Neuronal stem cell (in vitro differentiated cells): ENCODE data around the gene METRNL. TPM values are rescaled to one million over a fixed set of nuclear protein-coding genes. Genes with fewer than 3 reads are reported as not detected.
A peak's percentile ranks its signal among the peaks of the same experiment; 100 is the strongest.
"Not testable (repeated sequence)": the region's sequence is repeated elsewhere in the genome, so short reads cannot be mapped to it uniquely, and the experiment has no call there.

ENCODE experiments used
- DNase-seq: peaks from one replicate; pipeline ENCODE4 v3.0.0-alpha.2; 2013; ENCODE audit warnings: low spot score
- H2AFZ ChIP-seq: one replicate; pipeline ENCODE4 v1.6.1; 2013; ENCODE audit warnings: mild to moderate bottlenecking, low read length, inconsistent platforms
- H2AK5ac ChIP-seq: 2 replicates; pipeline ENCODE4 v1.6.1; 2013; ENCODE audit warnings: low read depth, mild to moderate bottlenecking, inconsistent platforms, low read length, moderate library complexity, mixed read lengths
- H2BK120ac ChIP-seq: 2 replicates; pipeline ENCODE4 v1.6.1; 2013; ENCODE audit warnings: low read depth, mild to moderate bottlenecking, inconsistent platforms, low read length, moderate library complexity, mixed read lengths
- H2BK12ac ChIP-seq: one replicate; pipeline ENCODE4 v1.6.1; 2013; ENCODE audit warnings: low read length, inconsistent platforms
- H2BK15ac ChIP-seq: 2 replicates; pipeline ENCODE4 v1.6.1; 2013; ENCODE audit warnings: mild to moderate bottlenecking, low read length, inconsistent platforms, mixed read lengths
- H2BK5ac ChIP-seq: one replicate; pipeline ENCODE4 v1.6.1; 2013; ENCODE audit warnings: inconsistent platforms, mild to moderate bottlenecking, low read length, moderate library complexity
- H3K14ac ChIP-seq: one replicate; pipeline ENCODE4 v1.6.1; 2013; ENCODE audit warnings: low read length, inconsistent platforms
- H3K18ac ChIP-seq: 2 replicates; pipeline ENCODE4 v1.6.1; 2013; ENCODE audit warnings: low read length, inconsistent platforms
- H3K23ac ChIP-seq: 2 replicates; pipeline ENCODE4 v1.6.1; 2013; ENCODE audit warnings: low read depth, mild to moderate bottlenecking, mixed read lengths, low read length, inconsistent platforms; ENCODE audit not compliant: poor library complexity
- H3K27ac ChIP-seq: replicated peaks from 3 replicates; pipeline ENCODE4 v1.5.1; 2013; ENCODE audit warnings: low read length, inconsistent platforms
- H3K27me3 ChIP-seq, 3 experiments: 2 replicates each; pipeline ENCODE4 v1.6.1; 2013; ENCODE audit warnings: low read length in 3 of 3, mild to moderate bottlenecking in 2 of 3, inconsistent platforms in 1 of 3, low read depth in 1 of 3, mixed read lengths in 1 of 3, moderate library complexity in 1 of 3; ENCODE audit not compliant: control insufficient read depth in 3 of 3, insufficient read depth in 3 of 3
- H3K36me3 ChIP-seq, 2 donors: replicated peaks in 1 of 2; 2 replicates each; pipeline ENCODE4 v1.6.1; 2013; ENCODE audit warnings: low read length in 2 of 2; ENCODE audit not compliant: control insufficient read depth in 2 of 2, insufficient read depth in 2 of 2
- H3K4ac ChIP-seq: 2 replicates; pipeline ENCODE4 v1.6.1; 2013; ENCODE audit warnings: inconsistent platforms, mild to moderate bottlenecking, low read length, moderate library complexity
- H3K4me1 ChIP-seq, 2 donors: 1 replicate in 1 of 2; 2 replicates in 1 of 2; pipeline ENCODE4 v1.6.1; 2013; ENCODE audit warnings: low read length in 2 of 2, low read depth in 1 of 2; ENCODE audit not compliant: control insufficient read depth in 2 of 2, insufficient read depth in 1 of 2
- H3K4me2 ChIP-seq: one replicate; pipeline ENCODE4 v1.6.1; 2013; ENCODE audit warnings: mild to moderate bottlenecking, low read length, inconsistent platforms; ENCODE audit not compliant: insufficient read depth, poor library complexity, severe bottlenecking
- H3K4me3 ChIP-seq, 2 donors: 2 replicates each; pipeline ENCODE4 v1.5.1; 2013; ENCODE audit warnings: low read length in 2 of 2, mild to moderate bottlenecking in 2 of 2, inconsistent platforms in 1 of 2, moderate library complexity in 1 of 2
- H3K79me1 ChIP-seq: one replicate; pipeline ENCODE4 v1.6.1; 2013; ENCODE audit warnings: low read depth, mild to moderate bottlenecking, inconsistent platforms, low read length, moderate library complexity
- H3K9ac ChIP-seq: one replicate; pipeline ENCODE4 v1.6.1; 2013; ENCODE audit warnings: mild to moderate bottlenecking, low read depth, low read length, inconsistent platforms; ENCODE audit not compliant: poor library complexity
- H3K9me3 ChIP-seq, 2 donors: replicated peaks in 1 of 2; 2 replicates each; pipeline versions ENCODE3 to v1.6.1; 2013; ENCODE audit warnings: low read length in 2 of 2, mild to moderate bottlenecking in 2 of 2, inconsistent platforms in 1 of 2, low read depth in 1 of 2, mixed read lengths in 1 of 2, moderate library complexity in 1 of 2; ENCODE audit not compliant: control insufficient read depth in 2 of 2, insufficient read depth in 1 of 2
- H4K8ac ChIP-seq: one replicate; pipeline ENCODE4 v1.6.1; 2013; ENCODE audit warnings: low read depth, mild to moderate bottlenecking, inconsistent platforms, low read length, moderate library complexity
- H4K91ac ChIP-seq: one replicate; pipeline ENCODE4 v1.6.1; 2013; ENCODE audit warnings: low read length, low read depth, mild to moderate bottlenecking, inconsistent platforms; ENCODE audit not compliant: poor library complexity
- WGBS, 2 donors: extraction: QIAGEN DNeasy Blood & Tissue Kit; methylation state at CpG; one replicate each; pipeline ENCODE4 v1.1.7; 2013; ENCODE audit warnings: missing lambda C conversion rate in 2 of 2, mixed read lengths in 1 of 2; ENCODE audit not compliant: insufficient read length in 2 of 2, insufficient replicate concordance in 1 of 2; ENCODE audit errors: extremely low coverage in 2 of 2; 5-methylcytosine and 5-hydroxymethylcytosine counted together
- polyA plus RNA-seq, 2 experiments: library from polyadenylated mRNA; stranded (reverse); fragments of 200-250 nt; gene quantifications; one replicate each; pipeline ENCODE4 v1.2.3, GENCODE V29; 2013

METRNL gene
- 12.8 TPM for polyA plus RNA-seq (2013, experiment 1 of 2)
- polyA plus RNA-seq (2013, experiment 2 of 2), result 14.7 TPM

GRCh38 chr17:83079352-83079747 is at the start of gene METRNL:
METRNL (plus strand) TSS chr17:83079609; CDS start chr17:83079816, 207 bp downstream.
- peak within 1 kb of the TSS; percentile 10 for H2BK12ac ChIP-seq
- peaks cover 0 to 3% of the 10 kb centered on the region in 2 donors for H3K9me3 ChIP-seq
- H2AFZ ChIP-seq, result peak within 1 kb of the TSS; percentile 92
- H3K23ac ChIP-seq, result peak within 1 kb of the TSS; percentile 10
- H3K18ac ChIP-seq, result peak within 1 kb of the TSS; percentile 93
- peak within 1 kb of the TSS; percentile 81 for H2AK5ac ChIP-seq
- peak within 1 kb of the TSS; percentile 85 for H2BK15ac ChIP-seq
- peak within 1 kb of the TSS; percentile 60 for H3K9ac ChIP-seq
- H3K27me3 ChIP-seq, result peaks cover 13 to 45% (median 41%) of the 10 kb centered on the region in 3 experiments
- no peak within 1 kb of the TSS for H2BK120ac ChIP-seq
- H3K79me1 ChIP-seq, result peaks cover 14% of the 10 kb centered on the region
- H3K4ac ChIP-seq, result no peak within 1 kb of the TSS
- H4K91ac ChIP-seq, result no peak within 1 kb of the TSS
- H3K27ac ChIP-seq, result no peak within 1 kb of the TSS
- peak within 1 kb of the TSS; percentile 58 to 86 for H3K4me3 ChIP-seq
- no peak within 1 kb of the TSS for H2BK5ac ChIP-seq
- no peak within 1 kb of the TSS for H3K14ac ChIP-seq
- H4K8ac ChIP-seq, result no peak within 1 kb of the TSS
- peaks cover 8 to 15% of the 10 kb centered on the region in 2 donors for H3K4me1 ChIP-seq
- DNase-seq, result peak; percentile 66
- peak within 1 kb of the TSS; percentile 96 for H3K4me2 ChIP-seq
- no CpG with 5 or more reads among the region's 69 CpGs for WGBS, 2 donors
- peaks cover 0 to 5% of the 10 kb centered on the region in 2 donors for H3K36me3 ChIP-seq

GRCh38 chr17:83030432-83030831 is 49.0 kb upstream of the METRNL start:
- Histone ChIP-seq H2AK5ac (peak overlapping the region; percentile 79), H2BK5ac (peak overlapping the region; percentile 60), H3K79me1 (no peaks in the 10 kb centered on the region), H3K9ac (no peak overlapping the region), H2BK12ac (no peak overlapping the region), H3K18ac (peak overlapping the region; percentile 74), H3K9me3 (peaks cover 7 to 11% of the 10 kb centered on the region in 2 donors), H4K8ac (no peak overlapping the region), H3K4me3 (peak overlapping the region in 1 of 2 donors; percentile 16), H3K27me3 (no peaks in the 10 kb centered on the region), H3K27ac (no peak overlapping the region), H3K4me2 (no peak overlapping the region), H3K23ac (no peak overlapping the region), H2AFZ (no peak overlapping the region), H2BK15ac (peak overlapping the region; percentile 69), H2BK120ac (no peak overlapping the region), H3K4me1 (peaks cover 2 to 3% of the 10 kb centered on the region in 2 donors), H4K91ac (no peak overlapping the region), H3K36me3 (peaks cover 2 to 46% of the 10 kb centered on the region in 2 donors), H3K4ac (no peak overlapping the region), H3K14ac (peak overlapping the region; percentile 38)
- WGBS, 2 donors, result no CpG with 5 or more reads among the region's 23 CpGs
- no peak for DNase-seq

- peaks cover 7 to 11% of the 10 kb centered on the region in 2 donors for H3K9me3 ChIP-seq
- H3K9ac ChIP-seq, result no peak overlapping the region
- H4K91ac ChIP-seq, result no peak overlapping the region
- H3K27ac ChIP-seq, result no peak overlapping the region
- peaks cover 2% of the 10 kb centered on the region in 2 donors for H3K4me1 ChIP-seq
- no peak overlapping the region for H3K14ac ChIP-seq
- H2BK15ac ChIP-seq, result peak overlapping the region; percentile 58
- H3K4ac ChIP-seq, result no peak overlapping the region
- H4K8ac ChIP-seq, result no peak overlapping the region
- H2AFZ ChIP-seq, result no peak overlapping the region
- H3K23ac ChIP-seq, result no peak overlapping the region
- H3K18ac ChIP-seq, result peak overlapping the region; percentile 48
- peaks cover 2 to 53% of the 10 kb centered on the region in 2 donors for H3K36me3 ChIP-seq
- H2BK120ac ChIP-seq, result no peak overlapping the region
- H2BK12ac ChIP-seq, result no peak overlapping the region
- no peaks in the 10 kb centered on the region for H3K27me3 ChIP-seq
- no peaks in the 10 kb centered on the region for H3K79me1 ChIP-seq
- no peak for DNase-seq
- no CpG with 5 or more reads among the region's 35 CpGs for WGBS, 2 donors
- H2AK5ac ChIP-seq, result no peak overlapping the region
- H3K4me2 ChIP-seq, result no peak overlapping the region
- H2BK5ac ChIP-seq, result no peak overlapping the region
- no peak overlapping the region for H3K4me3 ChIP-seq
Measured at GRCh38 chr17:83031321-83031945, 48.0 kb upstream of the METRNL start.

GRCh38 chr17:83031946-83032451 is 47.4 kb upstream of the METRNL start:
- H3K23ac ChIP-seq, H3K4me2 ChIP-seq, H3K27me3 ChIP-seq, H2AK5ac ChIP-seq, H2BK5ac ChIP-seq, H3K9ac ChIP-seq, H2AFZ ChIP-seq, H4K8ac ChIP-seq, H3K4me1 ChIP-seq, H3K4ac ChIP-seq, H2BK15ac ChIP-seq, H3K27ac ChIP-seq, H3K14ac ChIP-seq, H2BK12ac ChIP-seq, H3K4me3 ChIP-seq, H2BK120ac ChIP-seq, H4K91ac ChIP-seq, DNase-seq, H3K79me1 ChIP-seq: not testable (repeated sequence)
- peaks cover 2 to 57% of the 10 kb centered on the region in 2 donors for H3K36me3 ChIP-seq
- peak overlapping the region; percentile 48 for H3K18ac ChIP-seq
- H3K9me3 ChIP-seq, result peaks cover 7 to 11% of the 10 kb centered on the region in 2 donors
- no CpG with 5 or more reads among the region's 33 CpGs for WGBS, 2 donors
